H9 (cell line): ENCODE measurements around the gene C17orf78. TPM values are rescaled to one million over a fixed set of nuclear protein-coding genes. Genes with fewer than 3 reads are reported as not detected.

Experiments
- DNase-seq: peaks from one replicate; pipeline ENCODE4 v3.0.0-alpha.2; 2017
- H2AFZ ChIP-seq: one replicate; pipeline ENCODE4 v1.6.1; 2013; ENCODE audit warnings: mild to moderate bottlenecking, low read length, control low read depth, moderate library complexity
- H2AK5ac ChIP-seq: 2 replicates; pipeline ENCODE4 v1.6.1; 2013; ENCODE audit warnings: low read length, control low read depth, mixed read lengths; ENCODE audit not compliant: insufficient read length
- H2BK120ac ChIP-seq: one replicate; pipeline ENCODE4 v1.6.1; 2013; ENCODE audit warnings: low read depth, mild to moderate bottlenecking, low read length, control low read depth, inconsistent platforms; ENCODE audit not compliant: poor library complexity, severe bottlenecking
- H2BK12ac ChIP-seq: 2 replicates; pipeline ENCODE4 v1.6.1; 2013; ENCODE audit warnings: low read length, control low read depth, mixed read lengths, low read depth; ENCODE audit not compliant: insufficient read length
- H2BK15ac ChIP-seq: 2 replicates; pipeline ENCODE4 v1.6.1; 2013; ENCODE audit warnings: low read depth, low read length, control low read depth
- H2BK20ac ChIP-seq: one replicate; pipeline ENCODE4 v1.6.1; 2013; ENCODE audit warnings: low read depth, mild to moderate bottlenecking, low read length, control low read depth, inconsistent platforms; ENCODE audit not compliant: poor library complexity, severe bottlenecking
- H2BK5ac ChIP-seq: 2 replicates; pipeline ENCODE4 v1.6.1; 2013; ENCODE audit warnings: low read length, control low read depth, mixed read lengths; ENCODE audit not compliant: insufficient read length
- H3K14ac ChIP-seq: 2 replicates; pipeline ENCODE4 v1.6.1; 2013; ENCODE audit warnings: low read length, control low read depth; ENCODE audit not compliant: insufficient read depth
- H3K18ac ChIP-seq: 2 replicates; pipeline ENCODE4 v1.6.1; 2013; ENCODE audit warnings: low read depth, mild to moderate bottlenecking, mixed read lengths, low read length, control low read depth; ENCODE audit not compliant: insufficient read length
- H3K23ac ChIP-seq: 2 replicates; pipeline ENCODE4 v1.6.1; 2013; ENCODE audit warnings: low read length, control low read depth, mixed read lengths, low read depth; ENCODE audit not compliant: insufficient read length
- H3K23me2 ChIP-seq: 2 replicates; pipeline ENCODE4 v1.6.1; 2013; ENCODE audit warnings: low read depth, mild to moderate bottlenecking, mixed read lengths, low read length, control low read depth; ENCODE audit not compliant: insufficient read length, poor library complexity, severe bottlenecking
- H3K27ac ChIP-seq: 2 replicates; pipeline ENCODE4 v1.5.1; 2013; ENCODE audit warnings: low read length, control low read depth, mixed read lengths, low read depth; ENCODE audit not compliant: insufficient read length
- H3K27me3 ChIP-seq: 2 replicates; pipeline ENCODE4 v1.6.1; 2013; ENCODE audit warnings: low read length, control low read depth, inconsistent platforms; ENCODE audit not compliant: insufficient read depth
- H3K4ac ChIP-seq: 2 replicates; pipeline ENCODE4 v1.6.1; 2013; ENCODE audit warnings: low read depth, mild to moderate bottlenecking, control low read depth, inconsistent platforms, low read length, moderate library complexity
- H3K4me1 ChIP-seq: 2 replicates; pipeline ENCODE4 v1.6.1; 2013; ENCODE audit warnings: low read length, control low read depth, inconsistent platforms; ENCODE audit not compliant: insufficient read depth
- H3K4me2 ChIP-seq: 2 replicates; pipeline ENCODE4 v1.6.1; 2013; ENCODE audit warnings: low read length, control low read depth, mixed read lengths; ENCODE audit not compliant: insufficient read length, insufficient read depth
- H3K56ac ChIP-seq: 2 replicates; pipeline ENCODE4 v1.6.1; 2013; ENCODE audit warnings: low read depth, mild to moderate bottlenecking, mixed read lengths, low read length, control low read depth; ENCODE audit not compliant: insufficient read length
- H3K79me1 ChIP-seq: 2 replicates; pipeline ENCODE4 v1.6.1; 2013; ENCODE audit warnings: low read depth, mild to moderate bottlenecking, moderate library complexity, low read length, control low read depth, inconsistent platforms; ENCODE audit not compliant: insufficient read depth, poor library complexity, severe bottlenecking
- H3K79me2 ChIP-seq: 2 replicates; pipeline ENCODE4 v1.6.1; 2013; ENCODE audit warnings: low read length, control low read depth, inconsistent platforms; ENCODE audit not compliant: insufficient read depth
- H3K9ac ChIP-seq: 2 replicates; pipeline ENCODE4 v1.6.1; 2013; ENCODE audit warnings: low read length, control low read depth, mixed read lengths; ENCODE audit not compliant: insufficient read length; ENCODE audit errors: extremely low read depth
- H3K9me3 ChIP-seq: one replicate; pipeline ENCODE4 v1.6.1; 2013; ENCODE audit warnings: low read depth, low read length, inconsistent platforms; ENCODE audit not compliant: control insufficient read depth
- H3T11ph ChIP-seq: one replicate; pipeline ENCODE4 v1.6.1; 2013; ENCODE audit warnings: mild to moderate bottlenecking, low read length, control low read depth, inconsistent platforms
- H4K20me1 ChIP-seq: one replicate; pipeline ENCODE4 v1.6.1; 2013; ENCODE audit not compliant: control insufficient read depth, insufficient read length, insufficient read depth
- H4K5ac ChIP-seq: 2 replicates; pipeline ENCODE4 v1.6.1; 2013; ENCODE audit warnings: low read depth, mild to moderate bottlenecking, mixed read lengths, low read length, control low read depth; ENCODE audit not compliant: insufficient read length
- H4K8ac ChIP-seq: replicated peaks from 2 replicates; pipeline ENCODE4 v1.6.1; 2013; ENCODE audit warnings: low read length, control low read depth, mixed read lengths, low read depth; ENCODE audit not compliant: insufficient read length
- H4K91ac ChIP-seq: 2 replicates; pipeline ENCODE4 v1.6.1; 2013; ENCODE audit warnings: low read depth, mild to moderate bottlenecking, moderate library complexity, mixed read lengths, low read length, control low read depth; ENCODE audit not compliant: insufficient read length
- H3K27ac Mint-ChIP-seq, 3 experiments: 2 replicates in 2 of 3; 3 replicates in 1 of 3; pipeline ENCODE4 v1.8.0; 2020 to 2021; ENCODE audit warnings: mixed read lengths in 3 of 3, mild to moderate bottlenecking in 1 of 3, moderate library complexity in 1 of 3
- H3K27me3 Mint-ChIP-seq: 2 replicates; pipeline ENCODE4 v1.8.0; 2021; ENCODE audit warnings: low read depth, mild to moderate bottlenecking, moderate library complexity, mixed read lengths
- H3K36me3 Mint-ChIP-seq, 3 experiments: 2 replicates in 2 of 3; 3 replicates in 1 of 3; pipeline ENCODE4 v1.8.0; 2020 to 2021; ENCODE audit warnings: low read depth in 3 of 3, mixed read lengths in 3 of 3; ENCODE audit not compliant: insufficient read depth in 1 of 3
- H3K4me1 Mint-ChIP-seq, 2 experiments: 2 replicates each; pipeline ENCODE4 v1.8.0; 2020; ENCODE audit warnings: mixed read lengths in 2 of 2
- H3K4me3 Mint-ChIP-seq, 2 experiments: 2 replicates in 1 of 2; 3 replicates in 1 of 2; pipeline ENCODE4 v1.8.0; 2020 to 2021; ENCODE audit warnings: mild to moderate bottlenecking in 2 of 2, mixed read lengths in 2 of 2, moderate library complexity in 1 of 2
- H3K9me3 Mint-ChIP-seq, 2 experiments: 2 replicates in 1 of 2; 3 replicates in 1 of 2; pipeline ENCODE4 v1.8.0; 2020; ENCODE audit warnings: mild to moderate bottlenecking in 2 of 2, mixed read lengths in 2 of 2, moderate library complexity in 1 of 2
- CTCF ChIP-seq: fragments of 200-600 bp; sonication (generic); conservative IDR thresholded peaks from 3 replicates; pipeline ENCODE4 v1.8.0; 2021; ENCODE audit warnings: antibody characterized with exemption, mild to moderate bottlenecking
- WGBS: extraction: QIAGEN DNeasy Blood & Tissue Kit; methylation state at CpG from one replicate; pipeline ENCODE4 v1.1.7; 2013; ENCODE audit warnings: missing lambda C conversion rate, low lambda C conversion rate, mixed read lengths; ENCODE audit not compliant: insufficient read length; ENCODE audit errors: extremely low coverage; 5-methylcytosine and 5-hydroxymethylcytosine counted together
- total RNA-seq: library from RNA; stranded (reverse); gene quantifications from 2 replicates; pipeline ENCODE4 v1.2.1, GENCODE V29; 2021

C17orf78 gene
- total RNA-seq, 1 experiment from 2014 or later: not detected

GRCh38 chr17:37384560-37385149 is 8.9 kb downstream of the C17orf78 start:
- no CpG with 5 or more reads among the region's 3 CpGs for WGBS
- Mint-ChIP-seq H3K36me3 (no peaks in the 10 kb centered on the region), H3K27ac (no peak overlapping the region), H3K9me3 (no peaks in the 10 kb centered on the region), H3K4me1 (peaks cover 4 to 10% of the 10 kb centered on the region in 2 experiments), H3K27me3 (no peaks in the 10 kb centered on the region), H3K4me3 (no peak overlapping the region)
- Histone ChIP-seq H3K79me1 (no peaks in the 10 kb centered on the region), H3K4me2 (no peak overlapping the region), H2BK12ac (no peak overlapping the region), H2BK5ac (no peak overlapping the region), H2BK20ac (no peak overlapping the region), H2AK5ac (no peak overlapping the region), H2BK15ac (no peak overlapping the region), H2BK120ac (no peak overlapping the region), H3K9ac (no peak overlapping the region), H3K27ac (no peak overlapping the region), H3K23me2 (no peaks in the 10 kb centered on the region), H3K4ac (no peak overlapping the region), H2AFZ (no peak overlapping the region), H4K8ac (no peak overlapping the region), H4K5ac (no peak overlapping the region), H3T11ph (no peak overlapping the region), H4K91ac (no peak overlapping the region), H3K18ac (no peak overlapping the region), H3K27me3 (no peaks in the 10 kb centered on the region), H4K20me1 (no peaks in the 10 kb centered on the region), H3K23ac (no peak overlapping the region), H3K79me2 (no peaks in the 10 kb centered on the region), H3K14ac (no peak overlapping the region), H3K56ac (no peak overlapping the region), H3K9me3 (no peaks in the 10 kb centered on the region), H3K4me1 (no peaks in the 10 kb centered on the region)
- DNase-seq: no peak
- TF ChIP-seq CTCF: no peak
